A673 (cell line): ENCODE measurements around the gene GCN1.

Source experiments
- EZH2 ChIP-seq: fragments of 200-600 bp; sonication (generic); IDR thresholded peaks from 2 replicates; pipeline ENCODE4 v1.6.1; 2017; ENCODE audit warnings: borderline replicate concordance, low read depth, mild to moderate bottlenecking, mixed read lengths, antibody characterized with exemption, low read length; ENCODE audit not compliant: poor library complexity, severe bottlenecking
- TF ChIP-seq, protein P1 (sequence below): fragments of 300-800, 200-600 bp; sonication (generic); conservative IDR thresholded peaks from 2 replicates; pipeline ENCODE4 v1.5.1; 2017; ENCODE audit warnings: low read depth, mild to moderate bottlenecking, antibody characterized with exemption, low read length, moderate library complexity, mixed read lengths

DNA sequence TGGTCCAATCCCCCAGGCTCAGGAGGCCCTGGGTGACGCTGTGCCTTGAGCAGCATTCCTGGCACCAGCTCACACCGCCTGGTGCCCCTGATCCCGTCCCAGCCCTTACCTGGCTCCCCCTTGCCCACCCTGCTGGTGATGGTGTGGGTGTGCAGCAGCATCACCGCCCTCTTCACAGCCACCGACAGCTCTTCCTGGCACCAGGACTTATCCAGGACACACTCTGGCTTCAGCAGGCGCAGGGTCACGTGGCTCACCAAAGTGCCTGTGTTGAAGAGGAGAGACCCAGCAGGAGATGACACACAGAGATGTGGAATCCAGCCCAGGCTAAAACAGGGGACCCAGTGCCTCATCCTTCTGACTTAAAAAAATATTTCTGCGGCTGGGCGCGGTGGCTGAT lies 36.2 kb downstream of the GCN1 start:
- TF ChIP-seq, protein P1, sequence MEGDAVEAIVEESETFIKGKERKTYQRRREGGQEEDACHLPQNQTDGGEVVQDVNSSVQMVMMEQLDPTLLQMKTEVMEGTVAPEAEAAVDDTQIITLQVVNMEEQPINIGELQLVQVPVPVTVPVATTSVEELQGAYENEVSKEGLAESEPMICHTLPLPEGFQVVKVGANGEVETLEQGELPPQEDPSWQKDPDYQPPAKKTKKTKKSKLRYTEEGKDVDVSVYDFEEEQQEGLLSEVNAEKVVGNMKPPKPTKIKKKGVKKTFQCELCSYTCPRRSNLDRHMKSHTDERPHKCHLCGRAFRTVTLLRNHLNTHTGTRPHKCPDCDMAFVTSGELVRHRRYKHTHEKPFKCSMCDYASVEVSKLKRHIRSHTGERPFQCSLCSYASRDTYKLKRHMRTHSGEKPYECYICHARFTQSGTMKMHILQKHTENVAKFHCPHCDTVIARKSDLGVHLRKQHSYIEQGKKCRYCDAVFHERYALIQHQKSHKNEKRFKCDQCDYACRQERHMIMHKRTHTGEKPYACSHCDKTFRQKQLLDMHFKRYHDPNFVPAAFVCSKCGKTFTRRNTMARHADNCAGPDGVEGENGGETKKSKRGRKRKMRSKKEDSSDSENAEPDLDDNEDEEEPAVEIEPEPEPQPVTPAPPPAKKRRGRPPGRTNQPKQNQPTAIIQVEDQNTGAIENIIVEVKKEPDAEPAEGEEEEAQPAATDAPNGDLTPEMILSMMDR = no peak
- no peak for TF ChIP-seq EZH2
